Activated CD8-positive, alpha-beta memory T cell treated with anti-CD3 and anti-CD28 coated beads, Interleukin-2, amount 10 ng/mL, durations not matched to agents 7 days and 5 days (primary cell): ENCODE results near the gene GRIN3A. TPM values are rescaled to one million over a fixed set of nuclear protein-coding genes. Genes with fewer than 3 reads are reported as not detected.

ENCODE experiments used
- ATAC-seq: fragments of 150-1000 bp; cut with Tn5 transposase; one replicate; pipeline ENCODE4 v1.10.0; 2021; ENCODE audit warnings: moderate library complexity
- CTCF ChIA-PET: fragments of 350-600 bp; sonication (Branson Sonifier 250); formaldehyde crosslinking; loops from one replicate; lab custom pipeline; 2021; ENCODE audit warnings: antibody characterized with exemption; lab: Charles Lee
- DNase-seq: peaks from one replicate; pipeline ENCODE4 v3.0.0-alpha.2; 2020
- H3K27ac Mint-ChIP-seq: one replicate; pipeline ENCODE4 v1.8.0; 2021; ENCODE audit warnings: mild to moderate bottlenecking, mixed read lengths
- H3K27me3 Mint-ChIP-seq: one replicate; pipeline ENCODE4 v1.8.0; 2021; ENCODE audit warnings: mixed read lengths
- H3K36me3 Mint-ChIP-seq: one replicate; pipeline ENCODE4 v1.8.0; 2021; ENCODE audit warnings: mild to moderate bottlenecking, mixed read lengths
- H3K4me1 Mint-ChIP-seq: one replicate; pipeline ENCODE4 v1.8.0; 2021; ENCODE audit warnings: mixed read lengths
- H3K4me3 Mint-ChIP-seq: one replicate; pipeline ENCODE4 v1.8.0; 2021; ENCODE audit warnings: mild to moderate bottlenecking, moderate library complexity, mixed read lengths
- H3K9me3 Mint-ChIP-seq: one replicate; pipeline ENCODE4 v1.8.0; 2022; ENCODE audit warnings: low read depth, mixed read lengths
- total RNA-seq, 2 experiments: library from RNA; stranded (reverse); gene quantifications; one replicate each; pipeline ENCODE4 v1.2.3, GENCODE V29; 2021

The GRIN3A gene
- total RNA-seq, 2 experiments from 2014 or later: not detected

DNA sequence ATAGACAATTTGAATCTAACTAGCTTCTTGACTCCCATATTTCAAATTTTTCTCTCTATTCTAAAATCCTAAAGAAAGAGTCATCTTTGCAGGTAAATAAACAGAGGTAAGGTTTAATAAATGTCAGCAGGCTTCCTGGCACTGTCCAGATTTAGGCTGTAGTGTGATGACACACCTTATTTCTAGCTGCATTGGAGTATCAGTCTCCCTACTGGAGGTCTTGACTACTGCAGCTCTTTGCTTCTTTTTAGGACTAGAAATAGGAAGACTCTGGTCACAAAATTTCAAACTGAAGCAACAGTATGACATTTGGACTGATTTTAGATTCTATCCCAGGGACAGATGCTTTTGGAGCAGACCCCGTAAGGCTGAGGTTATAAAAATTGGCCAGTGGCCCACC, 103.0 kb downstream of the GRIN3A start:
- Mint-ChIP-seq H3K36me3 (no peaks in the 10 kb centered on the region), H3K4me3 (no peak overlapping the region), H3K4me1 (no peaks in the 10 kb centered on the region), H3K27ac (no peak overlapping the region), H3K9me3 (no peaks in the 10 kb centered on the region), H3K27me3 (peaks cover 3% of the 10 kb centered on the region)
- DNase-seq (no peak), ATAC-seq (no peak)
- CTCF ChIA-PET: no interaction called here

DNA sequence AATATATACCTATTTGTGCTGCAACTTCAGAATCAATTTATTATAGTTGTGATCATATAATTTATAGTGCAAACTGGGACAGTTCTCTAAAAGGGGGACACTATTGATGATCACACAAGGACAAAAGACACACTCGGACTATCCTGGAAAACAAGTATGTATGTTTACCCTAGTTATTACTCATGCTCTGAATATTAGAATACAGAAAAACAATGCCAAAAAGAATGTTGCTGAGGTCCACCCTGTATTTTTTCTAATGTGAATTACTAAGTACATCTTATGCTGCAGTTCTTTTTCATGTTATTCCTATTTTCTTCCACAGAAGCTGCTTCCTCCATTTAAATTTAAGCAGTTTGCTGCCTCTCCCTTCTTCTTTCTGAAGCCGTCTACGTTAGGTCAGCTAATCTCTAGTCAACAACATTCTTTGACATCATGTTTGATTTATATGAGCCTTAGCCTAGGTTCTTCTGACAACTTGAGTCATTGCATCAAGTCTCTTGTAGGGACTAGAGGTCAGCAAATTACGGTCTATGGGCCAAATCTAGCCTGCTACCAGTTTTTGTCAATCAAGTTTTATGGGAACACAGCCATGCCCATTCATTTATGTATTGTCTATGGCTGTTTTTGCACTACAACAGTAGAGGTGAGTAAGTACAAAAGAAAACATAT, 103.6 kb downstream of the GRIN3A start:
- Mint-ChIP-seq H3K36me3 (no peaks in the 10 kb centered on the region), H3K4me1 (no peaks in the 10 kb centered on the region), H3K27ac (no peak overlapping the region), H3K9me3 (no peaks in the 10 kb centered on the region), H3K27me3 (peaks cover 3% of the 10 kb centered on the region), H3K4me3 (no peak overlapping the region)
- DNase-seq (no peak), ATAC-seq (no peak)
- CTCF ChIA-PET: interaction anchor here (0.7 kb wide), 1 partner anchor 202 kb away, joined by 4 read pairs; no protein-coding TSS in a partner anchor

DNA sequence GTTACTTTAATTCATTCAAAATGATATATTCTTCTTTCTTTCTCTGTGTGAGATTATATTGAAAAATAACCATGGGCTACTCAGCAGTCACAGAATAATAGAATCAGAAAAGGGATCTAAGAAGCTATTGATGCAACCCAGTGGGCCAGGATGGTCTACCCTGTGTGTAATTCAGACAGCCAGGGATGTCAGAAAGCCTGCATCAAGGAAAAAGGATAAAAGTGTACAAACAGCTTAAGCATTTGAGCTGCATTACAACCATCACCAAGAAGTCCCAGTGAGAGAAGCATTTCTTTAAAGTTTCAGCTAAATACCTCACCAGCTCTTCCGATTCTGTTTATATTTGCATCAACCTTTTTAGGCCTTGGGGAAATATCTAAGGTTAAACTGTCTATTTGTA, 105.8 kb downstream of the GRIN3A start:
- DNase-seq (no peak), ATAC-seq (no peak)
- Mint-ChIP-seq H3K27me3 (peaks cover 3% of the 10 kb centered on the region), H3K36me3 (no peaks in the 10 kb centered on the region), H3K27ac (no peak overlapping the region), H3K4me1 (no peaks in the 10 kb centered on the region), H3K4me3 (no peak overlapping the region), H3K9me3 (no peaks in the 10 kb centered on the region)
- CTCF ChIA-PET: no interaction called here

DNA sequence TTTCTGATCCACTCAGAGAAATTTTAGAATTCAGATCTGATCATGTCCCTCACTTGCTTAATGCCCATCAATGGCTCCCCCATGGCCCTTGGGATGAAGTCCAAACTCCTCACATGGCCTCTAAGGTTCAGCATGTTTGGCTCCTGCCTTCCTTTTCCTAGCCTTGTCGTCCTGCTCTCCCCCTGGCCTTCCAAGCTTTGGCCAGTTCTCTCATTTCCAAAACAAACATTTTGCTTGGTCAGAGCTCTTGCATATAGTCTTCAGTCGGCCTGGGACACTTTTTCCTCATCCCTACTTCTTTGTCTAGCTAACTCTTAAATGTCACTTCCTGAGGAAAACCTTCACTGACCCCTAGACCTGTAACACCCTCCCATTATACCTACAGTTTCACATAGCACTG, 106.6 kb downstream of the GRIN3A start:
- H3K27ac Mint-ChIP-seq: no peak overlapping the region
- CTCF ChIA-PET: no interaction called here
- H3K9me3 Mint-ChIP-seq: no peaks in the 10 kb centered on the region
- no peaks in the 10 kb centered on the region for H3K4me1 Mint-ChIP-seq
- ATAC-seq (no peak), DNase-seq (no peak)
- no peak overlapping the region for H3K4me3 Mint-ChIP-seq
- no peaks in the 10 kb centered on the region for H3K36me3 Mint-ChIP-seq
- peaks cover 3% of the 10 kb centered on the region for H3K27me3 Mint-ChIP-seq

DNA sequence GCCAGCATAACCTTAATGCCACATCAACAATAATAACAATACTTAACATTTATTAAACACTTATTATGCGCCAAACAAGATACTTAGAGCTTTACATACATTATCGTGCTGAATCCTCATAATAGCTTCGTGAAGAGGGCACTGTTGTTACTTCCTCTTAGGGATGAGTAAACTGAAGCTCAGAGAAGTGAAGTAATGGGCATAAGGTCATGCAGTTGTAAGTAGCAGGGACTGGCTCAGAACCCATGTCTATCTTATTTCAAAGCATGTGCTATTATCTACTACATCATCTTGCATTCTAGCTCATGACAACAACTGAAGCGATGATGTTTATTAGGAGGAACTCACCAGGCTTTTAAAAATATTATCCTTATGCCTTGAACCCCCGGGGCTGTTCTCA, 108.8 kb downstream of the GRIN3A start:
- H3K9me3 Mint-ChIP-seq: no peaks in the 10 kb centered on the region
- peaks cover 8% of the 10 kb centered on the region for H3K4me1 Mint-ChIP-seq
- H3K4me3 Mint-ChIP-seq: no peak overlapping the region
- DNase-seq: no peak
- no peak overlapping the region for H3K27ac Mint-ChIP-seq
- ATAC-seq: no peak
- CTCF ChIA-PET: interaction anchor here (1.3 kb wide), 1 partner anchor 17 kb away, joined by 3 read pairs; no protein-coding TSS in a partner anchor
- no peaks in the 10 kb centered on the region for H3K36me3 Mint-ChIP-seq
- H3K27me3 Mint-ChIP-seq: peaks cover 3% of the 10 kb centered on the region

DNA sequence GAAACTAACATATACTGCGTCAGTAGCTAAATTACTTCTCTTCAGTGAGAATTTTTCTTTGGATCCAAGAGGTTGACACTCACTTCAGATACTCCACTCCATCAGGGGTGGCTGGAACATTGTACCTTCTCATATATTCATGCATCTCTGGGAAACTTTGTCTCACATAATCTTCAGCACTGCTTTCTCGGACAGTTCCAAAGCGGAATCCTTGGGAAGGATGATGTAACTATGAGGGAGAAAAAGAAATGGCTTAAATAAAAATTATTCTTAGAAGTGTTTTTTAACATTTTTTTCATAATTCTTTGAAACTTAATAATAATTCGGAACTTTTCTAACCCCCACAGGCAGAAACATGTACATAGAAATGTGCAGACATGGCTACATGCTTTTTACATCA, 110.3 kb downstream of the GRIN3A start:
- Mint-ChIP-seq H3K4me1 (peaks cover 8% of the 10 kb centered on the region), H3K27me3 (peaks cover 3% of the 10 kb centered on the region), H3K36me3 (no peaks in the 10 kb centered on the region), H3K4me3 (no peak overlapping the region), H3K9me3 (no peaks in the 10 kb centered on the region), H3K27ac (no peak overlapping the region)
- CTCF ChIA-PET: no interaction called here
- DNase-seq (no peak), ATAC-seq (no peak)

DNA sequence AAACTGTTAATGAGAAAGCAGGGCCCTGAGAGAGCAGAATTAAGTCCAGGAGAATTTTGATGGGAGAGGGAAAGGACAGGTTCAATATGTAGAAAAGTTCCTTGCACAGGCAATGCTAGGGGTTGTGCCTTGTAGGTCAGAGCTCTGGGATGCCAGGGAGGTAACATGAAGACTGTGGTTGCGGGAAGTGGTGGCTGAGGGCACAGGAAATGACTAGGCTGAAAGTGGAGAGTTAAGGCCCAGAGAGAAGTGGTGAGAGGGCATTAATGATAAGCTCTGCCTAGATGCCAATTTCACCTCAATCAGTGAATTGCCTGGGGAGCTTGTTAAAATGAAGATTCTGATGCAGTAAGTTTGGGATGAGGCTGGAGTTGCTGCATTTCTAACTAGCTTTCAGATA, 112.2 kb downstream of the GRIN3A start:
- peak; percentile 52 for DNase-seq
- Mint-ChIP-seq H3K36me3 (no peaks in the 10 kb centered on the region), H3K4me3 (no peak overlapping the region), H3K9me3 (no peaks in the 10 kb centered on the region), H3K27me3 (peaks cover 6% of the 10 kb centered on the region), H3K27ac (no peak overlapping the region), H3K4me1 (peaks cover 8% of the 10 kb centered on the region)
- CTCF ChIA-PET: no interaction called here
- ATAC-seq: no peak

DNA sequence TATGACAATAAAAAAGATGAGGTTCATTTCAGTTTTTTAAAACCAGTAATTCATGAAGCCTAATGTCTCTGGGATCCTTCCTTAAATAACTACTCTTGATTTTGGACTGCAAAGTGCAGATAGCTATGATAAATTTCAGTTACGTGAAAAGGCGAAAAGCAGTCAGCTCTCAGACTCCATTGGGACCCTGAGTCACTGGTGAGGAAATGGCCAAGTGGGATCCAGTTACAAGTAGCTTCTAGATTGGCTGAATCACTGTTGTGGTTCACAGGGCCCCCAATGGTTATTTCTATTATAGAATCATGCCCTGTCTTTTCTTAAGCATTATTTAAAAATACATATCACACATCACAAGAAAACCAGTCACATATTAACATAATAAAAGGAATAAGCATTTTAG, 112.6 kb downstream of the GRIN3A start:
- peaks cover 5% of the 10 kb centered on the region for H3K27me3 Mint-ChIP-seq
- H3K36me3 Mint-ChIP-seq: no peaks in the 10 kb centered on the region
- H3K9me3 Mint-ChIP-seq: no peaks in the 10 kb centered on the region
- no peak overlapping the region for H3K4me3 Mint-ChIP-seq
- DNase-seq (no peak), ATAC-seq (no peak)
- no peak overlapping the region for H3K27ac Mint-ChIP-seq
- H3K4me1 Mint-ChIP-seq: peaks cover 8% of the 10 kb centered on the region
- CTCF ChIA-PET: no interaction called here

DNA sequence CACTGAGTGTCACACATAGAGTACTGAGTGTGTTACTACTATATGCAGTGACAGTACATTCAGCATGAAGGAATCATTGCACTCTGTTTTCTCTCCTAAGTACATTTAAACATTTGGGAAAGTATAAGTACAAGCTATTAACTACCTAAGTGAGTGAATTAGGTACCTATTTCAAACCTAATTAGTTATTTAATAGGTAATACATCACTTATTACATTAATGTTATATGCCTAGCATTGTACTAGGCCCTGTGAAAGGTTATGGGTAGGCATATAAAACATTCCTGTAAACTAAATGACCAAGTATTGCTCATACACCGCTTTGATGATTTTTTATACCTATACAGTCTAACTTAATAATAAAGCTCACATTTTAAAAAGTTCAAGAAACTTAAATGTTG, 118.0 kb downstream of the GRIN3A start:
- Mint-ChIP-seq H3K4me3 (no peak overlapping the region), H3K4me1 (peaks cover 4% of the 10 kb centered on the region), H3K9me3 (no peaks in the 10 kb centered on the region), H3K27ac (no peak overlapping the region), H3K27me3 (peaks cover 6% of the 10 kb centered on the region), H3K36me3 (no peaks in the 10 kb centered on the region)
- CTCF ChIA-PET: no interaction called here
- DNase-seq: no peak
- ATAC-seq: no peak

DNA sequence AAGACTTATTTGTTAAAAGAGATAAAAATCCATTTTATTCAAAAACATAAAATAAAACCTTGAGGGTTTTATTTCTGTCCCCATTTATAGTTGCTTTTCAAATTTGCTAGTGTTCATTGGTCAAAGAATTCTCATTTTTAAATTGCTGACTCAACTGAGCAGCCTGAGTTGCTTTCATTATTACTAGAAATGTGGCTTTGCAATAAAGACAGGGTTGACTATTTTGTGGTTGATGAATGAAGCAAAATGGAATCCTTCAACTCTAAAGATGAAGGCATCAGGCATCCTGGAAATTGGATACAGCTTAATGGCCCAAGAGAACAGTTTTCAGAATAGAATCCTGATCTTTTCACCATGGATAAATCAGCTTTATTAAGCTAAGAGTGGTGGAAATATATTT, 119.7 kb downstream of the GRIN3A start:
- Mint-ChIP-seq H3K27me3 (peaks cover 6% of the 10 kb centered on the region), H3K36me3 (no peaks in the 10 kb centered on the region), H3K4me3 (no peak overlapping the region), H3K4me1 (peaks cover 4% of the 10 kb centered on the region), H3K27ac (no peak overlapping the region), H3K9me3 (no peaks in the 10 kb centered on the region)
- ATAC-seq (no peak), DNase-seq (no peak)
- CTCF ChIA-PET: no interaction called here

DNA sequence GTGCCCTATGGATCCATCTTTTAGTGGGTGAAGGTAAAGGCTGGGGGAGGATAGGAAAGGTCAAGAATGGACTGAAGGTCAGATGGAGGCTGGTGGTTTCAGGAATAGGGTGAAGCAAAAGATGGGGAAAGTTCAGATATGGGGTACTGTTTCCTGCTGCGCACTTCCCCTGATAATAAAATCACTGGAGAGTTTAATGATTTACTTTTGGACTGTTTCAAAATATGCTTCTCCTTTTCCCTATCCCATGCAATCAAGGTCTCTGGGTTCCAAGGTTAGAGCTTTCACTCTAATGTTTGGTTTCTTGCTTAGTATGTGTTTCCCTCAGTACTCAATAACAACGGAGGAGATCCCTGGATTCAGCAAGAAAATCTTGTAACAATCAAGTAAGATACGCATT, 132.9 kb downstream of the GRIN3A start:
- CTCF ChIA-PET: no interaction called here
- Mint-ChIP-seq H3K27ac (no peak overlapping the region), H3K27me3 (peaks cover 21% of the 10 kb centered on the region), H3K36me3 (no peaks in the 10 kb centered on the region), H3K4me3 (no peak overlapping the region), H3K9me3 (no peaks in the 10 kb centered on the region), H3K4me1 (no peaks in the 10 kb centered on the region)
- ATAC-seq (no peak), DNase-seq (no peak)

DNA sequence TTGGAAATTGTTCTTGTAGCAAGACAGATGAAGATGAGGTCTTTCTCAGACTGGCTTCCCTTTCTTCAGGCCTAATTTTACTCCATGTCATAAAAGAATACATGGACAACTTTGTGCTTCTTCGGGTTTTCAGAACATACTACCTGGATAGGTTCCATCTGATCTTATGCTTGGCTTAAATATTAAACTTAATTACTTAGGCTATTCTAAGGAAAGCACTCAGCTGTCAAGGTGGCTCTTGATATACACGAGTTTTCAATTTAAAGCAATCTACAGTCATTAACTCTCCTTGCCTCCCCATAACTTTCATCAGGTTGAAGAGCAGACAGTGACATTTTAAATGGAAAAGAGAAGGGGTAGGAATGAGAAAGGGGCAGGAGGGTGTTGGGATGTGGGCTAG, 134.2 kb downstream of the GRIN3A start:
- DNase-seq (no peak), ATAC-seq (no peak)
- Mint-ChIP-seq H3K4me1 (no peaks in the 10 kb centered on the region), H3K27ac (no peak overlapping the region), H3K9me3 (no peaks in the 10 kb centered on the region), H3K4me3 (no peak overlapping the region), H3K27me3 (peaks cover 25% of the 10 kb centered on the region), H3K36me3 (no peaks in the 10 kb centered on the region)
- CTCF ChIA-PET: no interaction called here

DNA sequence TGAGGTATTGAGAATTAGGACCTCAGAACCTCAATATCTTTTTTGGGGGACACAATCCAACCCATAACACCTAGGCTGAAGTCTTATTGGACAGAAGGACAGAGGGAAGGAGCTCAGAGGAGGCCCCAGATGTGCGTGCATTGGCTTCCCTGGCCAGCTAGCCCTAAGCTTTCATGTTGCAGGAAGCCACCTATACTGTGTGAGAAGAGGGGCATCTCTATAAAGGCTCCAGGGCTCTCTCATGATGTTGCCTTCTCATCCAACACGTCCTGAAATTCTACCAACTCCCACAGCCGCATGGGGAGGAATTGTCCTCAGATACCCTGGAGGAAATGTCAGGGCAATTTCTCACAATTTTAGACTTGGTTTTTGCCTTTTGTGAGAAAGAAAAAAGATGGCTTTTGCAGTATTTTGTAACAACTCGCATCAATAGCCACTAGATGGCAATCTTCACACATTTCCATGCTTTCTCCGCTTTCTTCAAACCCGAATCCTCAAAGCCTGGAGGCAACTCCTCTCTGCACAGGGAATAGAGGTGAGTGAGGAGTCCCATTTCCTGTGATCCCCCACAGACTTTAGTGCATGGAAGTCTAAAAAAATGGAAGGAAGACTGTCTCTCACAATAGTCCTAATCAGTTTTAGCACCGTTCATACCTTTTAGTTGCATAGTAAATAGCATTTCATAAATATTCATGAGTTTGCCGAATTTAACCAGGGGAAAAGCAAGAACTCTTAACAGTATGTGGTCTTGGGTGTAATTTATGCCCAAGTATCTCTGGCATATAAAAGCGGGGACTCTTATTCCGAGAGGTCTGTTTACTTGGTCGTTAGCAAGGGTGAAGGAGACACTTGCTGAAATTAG, 136.3 kb downstream of the GRIN3A start:
- peaks cover 22% of the 10 kb centered on the region for H3K27me3 Mint-ChIP-seq
- ATAC-seq: no peak
- no peak overlapping the region for H3K4me3 Mint-ChIP-seq
- H3K9me3 Mint-ChIP-seq: no peaks in the 10 kb centered on the region
- H3K27ac Mint-ChIP-seq: no peak overlapping the region
- DNase-seq: no peak
- CTCF ChIA-PET: interaction anchor here (0.8 to 1.6 kb wide), 2 partner anchors 10 to 110 kb away, joined by 3 read pairs; no protein-coding TSS in a partner anchor
- no peaks in the 10 kb centered on the region for H3K4me1 Mint-ChIP-seq
- no peaks in the 10 kb centered on the region for H3K36me3 Mint-ChIP-seq

DNA sequence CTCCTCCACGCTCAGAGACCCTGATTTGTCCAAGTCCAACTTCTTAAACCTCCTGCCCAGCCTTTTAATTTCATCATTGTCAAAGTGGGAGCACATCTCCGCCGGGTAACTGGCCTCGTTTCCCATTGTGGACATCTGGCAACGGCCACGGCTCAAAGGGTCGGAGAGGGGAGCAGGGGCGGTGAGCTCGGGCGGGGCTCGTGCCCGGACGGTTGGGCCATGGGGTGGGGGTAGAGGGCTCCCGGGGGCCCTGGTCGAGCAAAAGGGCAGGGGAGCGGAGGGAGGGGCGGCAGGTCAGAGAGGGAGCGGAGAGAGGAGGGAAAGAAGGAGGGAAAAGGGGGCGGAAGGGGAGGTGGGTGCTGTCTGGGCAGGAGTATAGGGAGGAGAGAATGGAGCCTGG, 143.7 kb downstream of the GRIN3A start, which contains the start of gene PPP3R2:
Gene PPP3R2, minus strand, starts transcription at position 174 of the 400 bp plus-strand sequence. Its CDS starts 48 bp downstream, at position 126.
- H3K9me3 Mint-ChIP-seq: no peaks in the 10 kb centered on the region
- DNase-seq: no peak
- no peak for ATAC-seq
- CTCF ChIA-PET: no interaction called here
- H3K4me1 Mint-ChIP-seq: no peaks in the 10 kb centered on the region
- peaks cover 2% of the 10 kb centered on the region for H3K27me3 Mint-ChIP-seq
- no peaks in the 10 kb centered on the region for H3K36me3 Mint-ChIP-seq
- no peak within 1 kb of the TSS for H3K4me3 Mint-ChIP-seq
- H3K27ac Mint-ChIP-seq: no peak within 1 kb of the TSS
